Activated CD4-positive, alpha-beta T cell treated with anti-CD3 and anti-CD28 coated beads, Interleukin-2, Interleukin-4, amounts not matched to agents 100 ng/mL and 50 ng/mL, durations not matched to agents 16 hours and 8 hours (primary cell): ENCODE data around the gene PDE5A.
"Not testable (repeated sequence)": the region's sequence is repeated elsewhere in the genome, so short reads cannot be mapped to it uniquely, and the experiment has no call there.

Experiments
- DNase-seq: peaks from one replicate; pipeline ENCODE4 v3.0.0-alpha.2; 2020; ENCODE audit warnings: low spot score

Gene PDE5A

DNA sequence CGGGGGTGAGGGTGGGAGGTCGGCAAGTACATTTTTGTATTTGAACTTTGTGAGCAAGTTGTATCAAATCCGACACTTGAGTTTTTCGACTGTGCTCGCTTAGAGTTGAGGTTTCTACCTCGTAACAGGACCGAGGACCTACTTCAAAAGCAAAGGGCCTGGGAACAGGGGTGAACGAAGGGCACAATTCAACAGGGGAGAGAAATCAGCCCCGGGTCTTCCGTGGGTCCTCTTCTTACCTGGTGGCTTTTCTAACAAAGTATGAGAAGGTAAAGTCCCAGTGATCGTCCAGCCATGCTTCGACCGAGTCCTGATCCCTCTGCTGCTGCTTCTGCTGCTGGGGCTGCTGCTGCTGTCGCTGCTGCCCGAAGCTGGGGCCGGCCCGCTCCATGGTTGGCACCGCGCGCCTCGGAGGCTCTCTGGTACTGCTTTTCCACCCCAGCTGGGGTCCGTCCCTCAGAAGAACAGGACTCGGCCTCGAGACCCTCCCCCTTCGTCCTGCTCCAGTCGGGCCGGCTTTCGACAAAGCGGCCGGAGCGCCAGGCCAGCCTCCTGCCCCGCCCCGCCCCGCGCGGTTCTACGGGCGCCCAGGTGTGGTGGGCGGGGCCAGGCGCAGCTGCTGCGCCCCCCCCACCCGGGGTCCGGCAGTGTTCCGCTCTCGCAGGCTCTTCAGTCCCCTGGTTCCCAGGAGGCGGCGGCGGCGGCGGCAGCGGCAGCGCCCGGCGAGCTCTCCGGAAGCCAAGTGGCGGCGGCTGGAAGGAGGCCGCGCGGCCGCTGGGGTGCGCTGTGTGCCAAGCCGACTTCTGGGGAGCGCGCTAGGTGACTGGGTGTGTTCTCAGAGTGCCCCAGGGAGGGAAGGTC, at the start of gene PDE5A:
PDE5A (minus strand) TSS at position 524 of the 861 bp plus-strand sequence; CDS start at position 391, 133 bp downstream.
- DNase-seq = peak; percentile 75

DNA sequence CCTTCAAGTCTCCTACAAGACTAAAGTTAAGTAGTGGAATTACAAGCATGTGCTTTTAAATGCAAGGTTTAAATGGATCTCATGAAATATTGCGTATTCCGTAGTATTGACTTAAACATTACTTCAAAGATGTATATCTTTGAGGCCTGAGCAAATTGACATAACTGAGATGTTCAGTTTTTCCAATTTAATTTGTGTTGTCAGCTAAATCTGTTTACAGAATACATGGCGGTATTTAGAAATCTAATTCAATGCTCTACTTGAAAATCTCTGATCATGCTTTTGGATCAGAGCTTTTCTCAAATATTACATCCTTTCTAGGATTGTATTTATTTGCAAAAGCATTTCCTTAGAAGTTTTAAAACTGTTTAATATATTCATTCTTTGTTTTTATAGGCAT, 47.5 kb upstream of the PDE5A start:
- no peak for DNase-seq

- DNase-seq = no peak
Observed at GRCh38 chr4:119675391-119675790, 46.8 kb upstream of the PDE5A start.

DNA sequence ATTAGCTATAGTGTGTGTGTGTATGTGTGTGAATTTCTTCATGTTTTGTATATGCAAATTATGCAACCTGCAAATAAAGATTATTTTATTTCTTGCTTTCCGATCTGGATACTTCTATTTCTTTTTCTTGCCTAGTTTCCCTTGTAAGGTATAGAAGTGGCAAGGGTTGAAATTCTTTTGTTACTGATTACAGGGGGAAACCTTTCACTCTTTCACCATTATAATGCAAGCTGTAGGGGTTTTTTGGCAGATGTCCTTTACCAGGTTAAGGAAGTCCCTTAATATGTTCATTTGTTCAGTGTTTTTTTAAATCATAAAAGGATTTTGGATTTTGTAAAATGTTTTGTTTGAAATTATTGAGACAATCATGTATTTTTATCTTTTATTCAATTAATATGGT, 44.3 kb upstream of the PDE5A start:
- DNase-seq = no peak

DNA sequence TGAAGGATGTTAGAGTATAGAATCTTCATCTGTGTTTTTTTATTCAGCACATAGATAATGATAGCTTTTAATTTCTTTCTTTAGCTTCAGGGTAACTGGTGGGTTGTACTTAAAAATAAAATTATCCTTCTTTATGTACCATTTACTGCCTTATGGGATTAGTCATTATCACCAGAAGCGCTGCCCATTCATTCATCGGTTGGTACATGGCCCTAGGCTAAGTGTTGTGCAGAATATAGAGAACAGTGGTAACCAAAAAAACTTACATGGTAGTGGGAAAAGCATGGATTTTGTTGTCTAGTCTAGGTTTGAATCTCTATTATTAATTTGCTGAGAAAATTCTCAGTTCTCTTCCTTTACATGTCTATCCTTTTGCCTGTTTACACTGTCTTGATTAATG, 43.5 kb upstream of the PDE5A start:
- DNase-seq = no peak

DNA sequence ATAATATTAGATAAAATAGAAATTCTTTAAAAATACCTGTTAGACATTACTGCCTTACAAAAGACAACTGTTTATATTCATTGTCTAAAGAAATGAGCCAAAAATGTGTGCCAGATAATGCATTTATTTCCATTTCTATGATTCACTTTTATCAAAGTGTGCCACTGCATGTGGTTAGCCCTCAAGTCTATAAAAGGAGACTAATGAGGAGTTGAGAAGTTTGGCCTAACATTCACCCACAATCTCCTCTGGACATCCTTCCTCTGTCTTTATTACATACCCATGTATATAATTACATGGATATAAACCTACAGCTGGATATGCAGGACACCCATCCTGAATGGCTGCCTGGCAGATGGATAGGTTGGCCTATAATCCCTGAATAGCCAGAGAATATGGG, 42.6 kb upstream of the PDE5A start:
- DNase-seq = no peak

DNA sequence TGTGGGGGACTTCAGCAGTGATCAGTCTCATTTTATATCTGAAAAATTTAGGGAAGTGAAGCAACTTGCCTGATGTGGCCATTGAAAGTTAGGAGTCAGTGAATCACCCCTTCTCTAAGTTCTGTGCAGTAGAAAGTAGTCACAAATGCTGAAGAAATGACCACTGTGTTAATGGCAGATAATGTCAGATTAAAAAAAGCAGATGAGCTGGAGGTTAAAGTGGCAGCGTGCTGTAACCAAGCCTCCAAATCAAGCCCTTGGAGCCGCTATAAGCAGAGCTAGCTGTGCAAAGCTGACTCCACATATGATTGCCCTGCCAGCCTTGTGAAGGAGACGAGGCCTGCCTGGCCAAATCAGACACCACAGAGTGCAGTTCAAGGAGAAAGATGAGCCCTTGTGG, 39.2 kb upstream of the PDE5A start:
- no peak for DNase-seq

- DNase-seq = no peak
Observed at GRCh38 chr4:119666653-119667091, 38.1 kb upstream of the PDE5A start.

- DNase-seq = no peak
Observed at GRCh38 chr4:119665752-119666151, 37.1 kb upstream of the PDE5A start.

GRCh38 chr4:119664168-119664907, 35.7 kb upstream of the PDE5A start:
- DNase-seq = no peak

DNA sequence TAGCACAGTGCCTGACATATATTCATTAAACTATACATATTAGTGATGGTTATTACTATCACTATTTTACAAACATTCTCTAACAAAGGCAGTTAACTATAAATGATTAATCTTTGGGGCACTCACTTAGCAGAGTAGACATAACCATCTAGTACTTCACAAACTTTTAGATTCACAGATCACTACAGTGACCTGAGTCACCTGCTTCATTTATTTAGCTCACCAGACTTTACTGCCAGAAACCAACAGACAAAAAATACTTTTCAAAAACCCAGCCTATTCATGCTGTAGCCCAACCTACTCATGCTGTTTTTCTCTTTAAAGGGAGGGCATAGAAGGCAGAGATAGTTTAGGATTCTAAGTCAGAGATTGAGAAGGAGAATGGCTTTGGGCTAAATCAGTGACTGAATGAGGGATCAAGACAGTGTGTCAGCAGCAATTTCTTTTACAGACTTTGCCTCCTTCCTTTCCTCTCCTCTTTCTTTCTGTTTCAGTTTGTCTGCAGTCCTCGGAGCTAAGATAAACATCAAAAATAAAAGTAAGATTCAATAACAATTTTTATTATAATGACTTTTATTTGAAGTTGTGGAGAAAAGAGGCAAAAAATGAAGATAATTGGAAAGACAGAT, 34.7 kb upstream of the PDE5A start:
- no peak for DNase-seq

DNA sequence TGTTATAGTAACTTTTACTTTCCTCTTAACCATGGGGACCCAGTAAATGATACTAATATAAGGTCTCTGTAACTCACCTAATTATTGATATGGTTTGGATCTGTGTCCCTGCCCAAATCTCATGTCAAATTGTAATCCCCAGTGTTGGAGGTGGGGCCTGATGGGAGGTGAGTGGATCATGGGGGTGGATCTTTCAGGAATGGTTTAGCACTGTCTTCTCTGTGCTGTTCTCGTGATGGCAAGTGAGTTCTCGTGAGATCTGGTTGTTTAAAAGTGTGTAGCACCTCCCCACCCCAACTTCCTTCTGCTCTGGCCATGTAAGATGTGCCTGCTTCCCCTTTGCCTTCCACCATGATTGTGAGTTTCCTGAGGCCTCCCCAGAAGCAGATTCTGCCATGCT, 34.0 kb upstream of the PDE5A start:
- DNase-seq = not testable (repeated sequence)

DNA sequence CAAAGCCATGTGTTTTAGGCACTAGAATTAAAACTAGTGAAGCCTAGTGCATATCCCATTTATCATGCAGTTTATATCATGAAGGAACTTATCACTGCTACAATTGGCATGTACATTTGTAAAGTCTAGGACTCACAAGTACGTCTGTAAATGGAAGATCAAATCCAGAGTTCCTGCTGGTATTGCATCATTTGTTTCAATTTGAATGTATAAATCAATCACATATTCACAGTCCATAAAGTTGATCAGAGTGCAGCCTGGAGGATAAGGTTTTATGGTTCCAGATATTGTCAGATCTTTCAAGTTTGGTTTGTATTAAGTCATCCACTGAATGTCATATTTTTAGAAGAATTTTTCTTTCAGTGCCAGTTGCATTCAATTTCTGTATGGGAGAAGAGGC, 32.6 kb upstream of the PDE5A start:
- no peak for DNase-seq

- DNase-seq = no peak
Observed at GRCh38 chr4:119659576-119659975, 31.0 kb upstream of the PDE5A start.

DNA sequence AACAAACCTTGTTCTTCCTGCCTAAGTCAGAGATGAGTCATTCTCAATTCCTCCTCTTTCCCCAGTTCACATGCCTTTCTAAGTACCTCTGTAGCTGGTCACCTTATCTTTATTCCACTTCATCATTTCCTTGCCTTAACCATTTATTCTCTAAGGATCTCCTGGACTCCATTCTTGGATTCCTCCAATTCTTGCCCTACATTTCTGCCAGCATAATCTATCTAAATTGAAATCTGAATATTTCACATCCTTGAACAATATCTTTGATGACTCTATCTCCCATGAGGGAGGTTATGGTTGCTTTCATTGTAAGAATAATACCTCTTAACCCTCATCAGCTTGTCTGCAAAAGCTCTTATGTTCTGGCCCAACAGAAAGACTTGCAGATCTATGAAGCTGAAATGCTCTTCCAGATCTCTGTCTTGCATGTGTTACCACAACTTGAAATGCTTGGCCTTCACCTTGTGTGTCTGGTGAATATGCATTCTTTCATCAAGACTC, 28.6 kb upstream of the PDE5A start:
- DNase-seq = no peak

GRCh38 chr4:119656342-119656741, 27.7 kb upstream of the PDE5A start:
- DNase-seq = no peak

DNA sequence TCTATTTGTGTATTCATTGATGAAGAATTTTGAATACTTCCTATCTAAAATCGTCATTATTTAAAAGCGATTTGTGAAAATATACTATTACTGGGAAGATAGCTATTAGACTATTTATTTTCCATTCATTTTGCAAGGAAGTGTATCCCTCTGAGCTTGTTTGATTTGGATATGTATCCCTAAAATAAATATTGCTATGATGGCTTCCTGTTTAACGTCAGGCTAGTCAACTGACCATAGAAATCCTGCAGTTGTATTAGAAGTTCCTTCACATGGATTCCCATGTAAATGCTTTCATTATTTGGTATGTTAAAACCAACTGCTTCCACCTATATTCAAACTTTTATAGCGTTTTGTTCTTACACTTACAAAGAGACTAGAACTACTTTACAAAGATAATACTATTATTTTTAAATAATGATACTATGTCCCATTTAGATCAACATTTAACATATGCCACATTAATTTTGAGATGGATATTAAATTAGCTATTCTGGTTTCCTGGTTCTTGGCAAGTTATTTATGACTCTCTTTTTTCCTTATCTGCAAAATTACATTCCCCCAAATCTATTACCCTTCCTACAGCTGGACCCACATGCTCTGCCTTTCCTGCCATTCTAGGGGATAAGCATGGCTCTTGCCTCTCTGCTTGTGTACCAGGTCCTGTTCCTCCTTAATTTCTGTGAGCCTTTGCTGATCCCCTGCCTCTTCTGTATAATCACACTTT, 26.7 kb upstream of the PDE5A start:
- no peak for DNase-seq

- DNase-seq = no peak
Observed at GRCh38 chr4:119653990-119654389, 25.4 kb upstream of the PDE5A start.

- DNase-seq = no peak
Observed at GRCh38 chr4:119652998-119653397, 24.4 kb upstream of the PDE5A start.

DNA sequence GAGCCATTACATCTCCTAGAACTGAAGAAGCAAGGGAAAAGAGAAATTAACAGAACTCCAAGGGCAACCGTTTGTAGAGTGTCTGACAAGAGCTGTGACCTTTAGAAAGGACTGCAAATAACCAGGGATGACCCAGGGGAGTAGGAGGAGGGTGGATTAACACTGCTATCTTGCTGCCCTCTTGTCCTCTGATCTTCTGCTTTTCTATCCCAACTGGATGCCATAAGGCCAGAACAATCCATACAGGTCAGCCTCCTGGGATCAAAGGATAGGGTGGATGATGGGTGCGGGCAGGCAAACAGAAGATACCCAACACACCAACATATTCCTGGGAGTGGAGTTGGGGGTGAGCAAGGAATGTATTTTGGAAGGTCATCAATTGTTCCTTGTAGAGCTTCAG, 19.8 kb upstream of the PDE5A start:
- DNase-seq = no peak

DNA sequence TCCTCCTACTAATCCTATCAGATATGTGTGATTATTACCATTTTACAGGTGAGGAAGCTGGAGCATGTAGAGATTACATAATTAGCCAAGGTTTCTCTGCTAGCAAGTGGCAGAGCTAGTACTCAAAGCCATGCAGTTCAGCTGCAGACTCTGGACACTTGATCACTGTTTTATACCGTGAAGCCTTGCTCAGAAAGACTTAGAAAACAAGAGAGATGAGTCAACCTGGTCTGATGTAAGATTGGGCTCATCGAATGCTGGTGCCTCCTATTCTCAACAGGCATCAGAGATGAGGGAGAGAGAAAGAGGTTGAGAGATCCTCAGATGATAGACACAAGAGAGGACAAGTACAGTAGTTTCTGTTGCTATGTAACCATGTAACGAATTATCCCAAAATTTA, 19.0 kb upstream of the PDE5A start:
- no peak for DNase-seq
